GM18498 (cell line): ENCODE measurements around the gene STARD13.

Experiments used
- ATAC-seq: cut with Tn5 transposase; IDR thresholded peaks from one replicate; pipeline ENCODE4 v1.9.1; 2021; ENCODE audit warnings: mild to moderate bottlenecking, moderate library complexity; ENCODE audit not compliant: unreplicated experiment

Gene STARD13

GRCh38 chr13:33069365-33069764 lies 216.2 kb downstream of the STARD13 start:
- ATAC-seq = no peak

- ATAC-seq = no peak
Observed at GRCh38 chr13:33066329-33066728, 219.2 kb downstream of the STARD13 start.

- ATAC-seq = no peak
Observed at GRCh38 chr13:33060815-33061214, 224.7 kb downstream of the STARD13 start.

GRCh38 chr13:33058776-33059327 lies 226.7 kb downstream of the STARD13 start:
- no peak for ATAC-seq

- peak; percentile 73 for ATAC-seq
Observed at GRCh38 chr13:33057019-33057780, 228.4 kb downstream of the STARD13 start.

- no peak for ATAC-seq
Observed at GRCh38 chr13:33053397-33054066, 232.0 kb downstream of the STARD13 start.
